ENCODE data around the gene VWF. TPM values are rescaled to one million over a fixed set of nuclear protein-coding genes. Genes with fewer than 3 reads are reported as not detected.

Gene VWF
- total and polyA plus RNA-seq, 2 experiments from 2014 or later = 0.42 to 0.56 TPM

DNA sequence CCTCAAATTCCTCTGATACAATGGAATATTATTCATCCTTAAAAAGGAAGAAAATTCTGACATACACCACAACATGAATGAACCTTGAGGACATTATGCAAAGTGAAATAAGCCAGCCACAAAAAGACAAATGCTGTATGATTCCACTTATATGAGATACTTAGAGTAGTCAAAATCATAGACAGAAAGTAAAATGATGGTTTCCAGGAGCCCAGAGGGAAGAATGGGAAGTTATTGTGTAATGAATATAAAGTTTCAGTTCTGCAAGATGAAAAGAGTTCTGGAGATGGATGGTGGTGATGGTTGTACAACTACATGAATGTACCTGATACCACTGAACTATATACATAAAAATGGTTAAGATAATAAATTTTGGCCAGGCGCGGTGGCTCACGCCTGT lies 18.3 kb downstream of the VWF start (continued):
- TF ChIP-seq, protein P1, sequence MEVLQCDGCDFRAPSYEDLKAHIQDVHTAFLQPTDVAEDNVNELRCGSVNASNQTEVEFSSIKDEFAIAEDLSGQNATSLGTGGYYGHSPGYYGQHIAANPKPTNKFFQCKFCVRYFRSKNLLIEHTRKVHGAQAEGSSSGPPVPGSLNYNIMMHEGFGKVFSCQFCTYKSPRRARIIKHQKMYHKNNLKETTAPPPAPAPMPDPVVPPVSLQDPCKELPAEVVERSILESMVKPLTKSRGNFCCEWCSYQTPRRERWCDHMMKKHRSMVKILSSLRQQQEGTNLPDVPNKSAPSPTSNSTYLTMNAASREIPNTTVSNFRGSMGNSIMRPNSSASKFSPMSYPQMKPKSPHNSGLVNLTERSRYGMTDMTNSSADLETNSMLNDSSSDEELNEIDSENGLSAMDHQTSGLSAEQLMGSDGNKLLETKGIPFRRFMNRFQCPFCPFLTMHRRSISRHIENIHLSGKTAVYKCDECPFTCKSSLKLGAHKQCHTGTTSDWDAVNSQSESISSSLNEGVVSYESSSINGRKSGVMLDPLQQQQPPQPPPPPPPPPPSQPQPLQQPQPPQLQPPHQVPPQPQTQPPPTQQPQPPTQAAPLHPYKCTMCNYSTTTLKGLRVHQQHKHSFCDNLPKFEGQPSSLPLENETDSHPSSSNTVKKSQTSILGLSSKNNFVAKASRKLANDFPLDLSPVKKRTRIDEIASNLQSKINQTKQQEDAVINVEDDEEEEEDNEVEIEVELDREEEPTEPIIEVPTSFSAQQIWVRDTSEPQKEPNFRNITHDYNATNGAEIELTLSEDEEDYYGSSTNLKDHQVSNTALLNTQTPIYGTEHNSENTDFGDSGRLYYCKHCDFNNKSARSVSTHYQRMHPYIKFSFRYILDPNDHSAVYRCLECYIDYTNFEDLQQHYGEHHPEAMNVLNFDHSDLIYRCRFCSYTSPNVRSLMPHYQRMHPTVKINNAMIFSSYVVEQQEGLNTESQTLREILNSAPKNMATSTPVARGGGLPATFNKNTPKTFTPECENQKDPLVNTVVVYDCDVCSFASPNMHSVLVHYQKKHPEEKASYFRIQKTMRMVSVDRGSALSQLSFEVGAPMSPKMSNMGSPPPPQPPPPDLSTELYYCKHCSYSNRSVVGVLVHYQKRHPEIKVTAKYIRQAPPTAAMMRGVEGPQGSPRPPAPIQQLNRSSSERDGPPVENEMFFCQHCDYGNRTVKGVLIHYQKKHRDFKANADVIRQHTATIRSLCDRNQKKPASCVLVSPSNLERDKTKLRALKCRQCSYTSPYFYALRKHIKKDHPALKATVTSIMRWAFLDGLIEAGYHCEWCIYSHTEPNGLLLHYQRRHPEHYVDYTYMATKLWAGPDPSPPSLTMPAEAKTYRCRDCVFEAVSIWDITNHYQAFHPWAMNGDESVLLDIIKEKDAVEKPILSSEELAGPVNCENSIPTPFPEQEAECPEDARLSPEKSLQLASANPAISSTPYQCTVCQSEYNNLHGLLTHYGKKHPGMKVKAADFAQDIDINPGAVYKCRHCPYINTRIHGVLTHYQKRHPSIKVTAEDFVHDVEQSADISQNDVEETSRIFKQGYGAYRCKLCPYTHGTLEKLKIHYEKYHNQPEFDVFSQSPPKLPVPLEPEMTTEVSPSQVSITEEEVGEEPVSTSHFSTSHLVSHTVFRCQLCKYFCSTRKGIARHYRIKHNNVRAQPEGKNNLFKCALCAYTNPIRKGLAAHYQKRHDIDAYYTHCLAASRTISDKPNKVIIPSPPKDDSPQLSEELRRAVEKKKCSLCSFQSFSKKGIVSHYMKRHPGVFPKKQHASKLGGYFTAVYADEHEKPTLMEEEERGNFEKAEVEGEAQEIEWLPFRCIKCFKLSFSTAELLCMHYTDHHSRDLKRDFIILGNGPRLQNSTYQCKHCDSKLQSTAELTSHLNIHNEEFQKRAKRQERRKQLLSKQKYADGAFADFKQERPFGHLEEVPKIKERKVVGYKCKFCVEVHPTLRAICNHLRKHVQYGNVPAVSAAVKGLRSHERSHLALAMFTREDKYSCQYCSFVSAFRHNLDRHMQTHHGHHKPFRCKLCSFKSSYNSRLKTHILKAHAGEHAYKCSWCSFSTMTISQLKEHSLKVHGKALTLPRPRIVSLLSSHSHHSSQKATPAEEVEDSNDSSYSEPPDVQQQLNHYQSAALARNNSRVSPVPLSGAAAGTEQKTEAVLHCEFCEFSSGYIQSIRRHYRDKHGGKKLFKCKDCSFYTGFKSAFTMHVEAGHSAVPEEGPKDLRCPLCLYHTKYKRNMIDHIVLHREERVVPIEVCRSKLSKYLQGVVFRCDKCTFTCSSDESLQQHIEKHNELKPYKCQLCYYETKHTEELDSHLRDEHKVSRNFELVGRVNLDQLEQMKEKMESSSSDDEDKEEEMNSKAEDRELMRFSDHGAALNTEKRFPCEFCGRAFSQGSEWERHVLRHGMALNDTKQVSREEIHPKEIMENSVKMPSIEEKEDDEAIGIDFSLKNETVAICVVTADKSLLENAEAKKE (CRISPR knock-in tag; IDR thresholded peaks at IDR 0.05) = no peak
- no peak for TF ChIP-seq ZNF114 (CRISPR knock-in tag; IDR thresholded peaks at IDR 0.05)
- no peak for TF ChIP-seq CREB1 (CRISPR knock-in tag; IDR thresholded peaks at IDR 0.05; ENCODE audit: low read depth)
- TF ChIP-seq, protein P2, sequence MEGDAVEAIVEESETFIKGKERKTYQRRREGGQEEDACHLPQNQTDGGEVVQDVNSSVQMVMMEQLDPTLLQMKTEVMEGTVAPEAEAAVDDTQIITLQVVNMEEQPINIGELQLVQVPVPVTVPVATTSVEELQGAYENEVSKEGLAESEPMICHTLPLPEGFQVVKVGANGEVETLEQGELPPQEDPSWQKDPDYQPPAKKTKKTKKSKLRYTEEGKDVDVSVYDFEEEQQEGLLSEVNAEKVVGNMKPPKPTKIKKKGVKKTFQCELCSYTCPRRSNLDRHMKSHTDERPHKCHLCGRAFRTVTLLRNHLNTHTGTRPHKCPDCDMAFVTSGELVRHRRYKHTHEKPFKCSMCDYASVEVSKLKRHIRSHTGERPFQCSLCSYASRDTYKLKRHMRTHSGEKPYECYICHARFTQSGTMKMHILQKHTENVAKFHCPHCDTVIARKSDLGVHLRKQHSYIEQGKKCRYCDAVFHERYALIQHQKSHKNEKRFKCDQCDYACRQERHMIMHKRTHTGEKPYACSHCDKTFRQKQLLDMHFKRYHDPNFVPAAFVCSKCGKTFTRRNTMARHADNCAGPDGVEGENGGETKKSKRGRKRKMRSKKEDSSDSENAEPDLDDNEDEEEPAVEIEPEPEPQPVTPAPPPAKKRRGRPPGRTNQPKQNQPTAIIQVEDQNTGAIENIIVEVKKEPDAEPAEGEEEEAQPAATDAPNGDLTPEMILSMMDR (conservative IDR thresholded peaks at IDR 0.05; ENCODE audit: low read depth in 2 of 2) = no peak
- TF ChIP-seq POLR2AphosphoS5 (IDR thresholded peaks at IDR 0.05; ENCODE audit: low read depth) = no peak

DNA sequence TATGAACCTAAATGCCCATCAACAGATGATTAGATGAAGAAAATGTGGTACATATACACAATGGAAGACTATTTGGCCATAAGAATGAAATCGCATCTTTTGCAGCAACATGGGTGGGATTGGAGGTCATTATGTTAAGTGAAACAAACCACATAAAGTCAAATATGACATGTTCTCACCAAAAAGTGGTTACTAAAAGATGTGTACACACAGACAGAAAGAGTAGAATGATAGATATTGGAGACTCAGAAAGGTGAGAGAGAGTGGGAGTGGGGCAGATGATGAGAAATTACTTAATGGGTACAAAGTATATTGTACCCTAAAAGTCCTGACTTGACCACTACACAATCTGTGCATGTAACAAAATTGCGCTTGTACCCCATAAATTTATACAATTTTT lies 19.6 kb downstream of the VWF start:
- Histone ChIP-seq H3F3A (replicated peaks; ENCODE audit: low read depth) (no peaks in the 10 kb centered on the region), H3K36me3 (ENCODE audit: insufficient read depth) (no peaks in the 10 kb centered on the region), H3K79me2 (replicated peaks; ENCODE audit: insufficient read depth) (no peaks in the 10 kb centered on the region), H3K27me3 (ENCODE audit: insufficient read depth) (no peaks in the 10 kb centered on the region), H3K27ac (ENCODE audit: low read depth) (no peak overlapping the region), H3K4me3 (no peak overlapping the region), H4K20me1 (replicated peaks; ENCODE audit: insufficient read depth) (no peaks in the 10 kb centered on the region), H3K9me2 (ENCODE audit: insufficient read depth) (peaks cover 2% of the 10 kb centered on the region; the same call in 1 of the 2 replicates), H3K4me1 (ENCODE audit: insufficient read depth) (no peaks in the 10 kb centered on the region), H2AFZ (no peak overlapping the region), H3K4me2 (no peak overlapping the region)
- Mint-ChIP-seq H3K27me3 (ENCODE audit: insufficient read depth, low read depth, poor library complexity) (no peaks in the 10 kb centered on the region), H3K27ac (no peak overlapping the region), H3K4me1 (no peaks in the 10 kb centered on the region), H3K4me3 (no peak overlapping the region), H3K36me3 (ENCODE audit: low read depth) (no peaks in the 10 kb centered on the region), H3K9me3 (no peaks in the 10 kb centered on the region)
- DNase-seq (ENCODE audit: low spot score) = no peak
- ATAC-seq = no peak
- TF ChIP-seq POLR2AphosphoS5 (IDR thresholded peaks at IDR 0.05; ENCODE audit: low read depth) (no peak), JUNB (IDR thresholded peaks at IDR 0.05; ENCODE audit: unreplicated experiment) (no peak), CREB1 (CRISPR knock-in tag; IDR thresholded peaks at IDR 0.05; ENCODE audit: low read depth) (no peak), NANOG (IDR thresholded peaks at IDR 0.05; ENCODE audit: borderline replicate concordance) (no peak), ZNF331 (CRISPR knock-in tag; IDR thresholded peaks at IDR 0.05; ENCODE audit: low read depth) (no peak), ZNF114 (CRISPR knock-in tag; IDR thresholded peaks at IDR 0.05) (no peak)
- TF ChIP-seq, protein P3, sequence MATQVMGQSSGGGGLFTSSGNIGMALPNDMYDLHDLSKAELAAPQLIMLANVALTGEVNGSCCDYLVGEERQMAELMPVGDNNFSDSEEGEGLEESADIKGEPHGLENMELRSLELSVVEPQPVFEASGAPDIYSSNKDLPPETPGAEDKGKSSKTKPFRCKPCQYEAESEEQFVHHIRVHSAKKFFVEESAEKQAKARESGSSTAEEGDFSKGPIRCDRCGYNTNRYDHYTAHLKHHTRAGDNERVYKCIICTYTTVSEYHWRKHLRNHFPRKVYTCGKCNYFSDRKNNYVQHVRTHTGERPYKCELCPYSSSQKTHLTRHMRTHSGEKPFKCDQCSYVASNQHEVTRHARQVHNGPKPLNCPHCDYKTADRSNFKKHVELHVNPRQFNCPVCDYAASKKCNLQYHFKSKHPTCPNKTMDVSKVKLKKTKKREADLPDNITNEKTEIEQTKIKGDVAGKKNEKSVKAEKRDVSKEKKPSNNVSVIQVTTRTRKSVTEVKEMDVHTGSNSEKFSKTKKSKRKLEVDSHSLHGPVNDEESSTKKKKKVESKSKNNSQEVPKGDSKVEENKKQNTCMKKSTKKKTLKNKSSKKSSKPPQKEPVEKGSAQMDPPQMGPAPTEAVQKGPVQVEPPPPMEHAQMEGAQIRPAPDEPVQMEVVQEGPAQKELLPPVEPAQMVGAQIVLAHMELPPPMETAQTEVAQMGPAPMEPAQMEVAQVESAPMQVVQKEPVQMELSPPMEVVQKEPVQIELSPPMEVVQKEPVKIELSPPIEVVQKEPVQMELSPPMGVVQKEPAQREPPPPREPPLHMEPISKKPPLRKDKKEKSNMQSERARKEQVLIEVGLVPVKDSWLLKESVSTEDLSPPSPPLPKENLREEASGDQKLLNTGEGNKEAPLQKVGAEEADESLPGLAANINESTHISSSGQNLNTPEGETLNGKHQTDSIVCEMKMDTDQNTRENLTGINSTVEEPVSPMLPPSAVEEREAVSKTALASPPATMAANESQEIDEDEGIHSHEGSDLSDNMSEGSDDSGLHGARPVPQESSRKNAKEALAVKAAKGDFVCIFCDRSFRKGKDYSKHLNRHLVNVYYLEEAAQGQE (IDR thresholded peaks at IDR 0.05; ENCODE audit: unreplicated experiment) = no peak
- TF ChIP-seq, protein P4, sequence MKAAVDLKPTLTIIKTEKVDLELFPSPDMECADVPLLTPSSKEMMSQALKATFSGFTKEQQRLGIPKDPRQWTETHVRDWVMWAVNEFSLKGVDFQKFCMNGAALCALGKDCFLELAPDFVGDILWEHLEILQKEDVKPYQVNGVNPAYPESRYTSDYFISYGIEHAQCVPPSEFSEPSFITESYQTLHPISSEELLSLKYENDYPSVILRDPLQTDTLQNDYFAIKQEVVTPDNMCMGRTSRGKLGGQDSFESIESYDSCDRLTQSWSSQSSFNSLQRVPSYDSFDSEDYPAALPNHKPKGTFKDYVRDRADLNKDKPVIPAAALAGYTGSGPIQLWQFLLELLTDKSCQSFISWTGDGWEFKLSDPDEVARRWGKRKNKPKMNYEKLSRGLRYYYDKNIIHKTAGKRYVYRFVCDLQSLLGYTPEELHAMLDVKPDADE (IDR thresholded peaks at IDR 0.05) = no peak
- TF ChIP-seq, protein P2 (conservative IDR thresholded peaks at IDR 0.05; ENCODE audit: low read depth in 2 of 2) = no peak
